ENCODE results near the gene GATAD2B.
"Not testable (repeated sequence)": the region's sequence is repeated elsewhere in the genome, so short reads cannot be mapped to it uniquely, and the experiment has no call there.

Gene GATAD2B

DNA sequence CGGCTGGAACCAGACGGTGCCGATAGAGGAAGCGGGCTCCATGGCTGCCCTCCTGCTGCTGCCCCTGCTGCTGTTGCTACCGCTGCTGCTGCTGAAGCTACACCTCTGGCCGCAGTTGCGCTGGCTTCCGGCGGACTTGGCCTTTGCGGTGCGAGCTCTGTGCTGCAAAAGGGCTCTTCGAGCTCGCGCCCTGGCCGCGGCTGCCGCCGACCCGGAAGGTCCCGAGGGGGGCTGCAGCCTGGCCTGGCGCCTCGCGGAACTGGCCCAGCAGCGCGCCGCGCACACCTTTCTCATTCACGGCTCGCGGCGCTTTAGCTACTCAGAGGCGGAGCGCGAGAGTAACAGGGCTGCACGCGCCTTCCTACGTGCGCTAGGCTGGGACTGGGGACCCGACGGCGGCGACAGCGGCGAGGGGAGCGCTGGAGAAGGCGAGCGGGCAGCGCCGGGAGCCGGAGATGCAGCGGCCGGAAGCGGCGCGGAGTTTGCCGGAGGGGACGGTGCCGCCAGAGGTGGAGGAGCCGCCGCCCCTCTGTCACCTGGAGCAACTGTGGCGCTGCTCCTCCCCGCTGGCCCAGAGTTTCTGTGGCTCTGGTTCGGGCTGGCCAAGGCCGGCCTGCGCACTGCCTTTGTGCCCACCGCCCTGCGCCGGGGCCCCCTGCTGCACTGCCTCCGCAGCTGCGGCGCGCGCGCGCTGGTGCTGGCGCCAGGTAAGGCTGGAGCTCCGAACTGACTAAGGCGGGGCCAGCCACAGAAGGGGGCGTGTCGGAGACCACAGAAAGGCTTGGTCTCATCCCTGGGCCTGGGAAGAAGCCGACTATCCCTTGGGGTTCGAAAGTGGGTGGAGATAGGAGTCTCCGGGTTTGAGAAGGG, 147.1 kb downstream of the GATAD2B start:
- peak; percentile 80 for DNase-seq

DNA sequence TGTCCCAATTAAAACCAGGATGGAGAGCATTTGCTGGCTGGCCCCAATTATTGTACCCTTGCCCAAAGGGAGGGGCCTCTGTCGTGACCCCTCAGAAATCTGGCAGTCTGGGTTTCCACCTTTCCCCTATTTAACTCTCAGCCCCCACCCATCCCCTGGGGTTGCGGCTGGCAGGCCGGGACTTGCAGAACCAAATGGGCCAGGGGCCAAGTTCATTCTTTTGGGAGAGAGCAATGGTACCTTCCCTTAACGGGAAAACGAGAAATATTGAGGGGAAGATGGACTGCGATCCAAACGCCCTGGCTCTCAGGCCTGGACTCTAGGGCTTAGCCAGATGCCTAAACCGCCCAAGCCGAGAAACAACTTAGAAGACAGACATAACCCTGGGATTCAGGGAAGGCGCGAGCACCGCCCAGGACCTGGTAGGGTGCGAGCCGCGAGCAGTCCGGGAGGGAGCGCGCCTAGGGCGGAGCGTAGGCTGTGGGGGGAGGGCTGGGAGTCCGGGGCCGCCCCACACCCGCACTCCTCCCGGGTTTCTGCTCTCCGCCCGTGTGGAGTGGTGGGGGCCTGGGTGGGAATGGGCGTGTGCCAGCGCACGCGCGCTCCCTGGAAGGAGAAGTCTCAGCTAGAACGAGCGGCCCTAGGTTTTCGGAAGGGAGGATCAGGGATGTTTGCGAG, 147.9 kb downstream of the GATAD2B start, which contains the start of gene SLC27A3:
Gene SLC27A3 (plus strand): TSS at position 628 of the 678 bp plus-strand sequence. CDS start 91 bp downstream, outside the sequence.
- peak; percentile 75 for DNase-seq

DNA sequence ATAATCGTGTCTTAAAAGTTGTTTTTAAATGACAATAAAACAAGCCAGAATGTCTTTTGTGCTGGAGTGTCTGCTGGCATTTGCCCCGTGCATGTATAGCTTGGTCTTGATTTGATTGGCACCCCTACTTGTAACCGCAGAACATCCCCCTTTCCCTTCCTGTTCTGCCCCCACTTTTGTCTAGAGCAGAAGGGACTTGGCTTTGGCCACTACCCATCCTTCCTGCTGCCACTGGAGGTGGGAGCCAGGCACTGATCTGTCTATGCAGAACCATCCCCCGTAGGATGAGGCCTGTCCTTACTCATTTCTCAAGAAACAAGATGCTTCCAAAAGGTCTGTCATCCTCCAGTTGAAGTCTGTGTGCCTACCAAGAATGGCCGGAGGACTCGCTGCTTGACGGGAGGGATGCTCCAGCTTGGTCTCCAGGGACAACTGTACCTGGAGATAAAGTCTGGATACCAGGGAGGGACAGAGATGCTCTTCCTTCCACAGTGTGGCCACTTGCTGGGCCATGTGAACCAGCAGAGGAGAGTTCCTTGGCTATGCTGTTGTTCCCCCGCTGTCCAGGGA, 148.7 kb downstream of the GATAD2B start:
- no peak for DNase-seq

DNA sequence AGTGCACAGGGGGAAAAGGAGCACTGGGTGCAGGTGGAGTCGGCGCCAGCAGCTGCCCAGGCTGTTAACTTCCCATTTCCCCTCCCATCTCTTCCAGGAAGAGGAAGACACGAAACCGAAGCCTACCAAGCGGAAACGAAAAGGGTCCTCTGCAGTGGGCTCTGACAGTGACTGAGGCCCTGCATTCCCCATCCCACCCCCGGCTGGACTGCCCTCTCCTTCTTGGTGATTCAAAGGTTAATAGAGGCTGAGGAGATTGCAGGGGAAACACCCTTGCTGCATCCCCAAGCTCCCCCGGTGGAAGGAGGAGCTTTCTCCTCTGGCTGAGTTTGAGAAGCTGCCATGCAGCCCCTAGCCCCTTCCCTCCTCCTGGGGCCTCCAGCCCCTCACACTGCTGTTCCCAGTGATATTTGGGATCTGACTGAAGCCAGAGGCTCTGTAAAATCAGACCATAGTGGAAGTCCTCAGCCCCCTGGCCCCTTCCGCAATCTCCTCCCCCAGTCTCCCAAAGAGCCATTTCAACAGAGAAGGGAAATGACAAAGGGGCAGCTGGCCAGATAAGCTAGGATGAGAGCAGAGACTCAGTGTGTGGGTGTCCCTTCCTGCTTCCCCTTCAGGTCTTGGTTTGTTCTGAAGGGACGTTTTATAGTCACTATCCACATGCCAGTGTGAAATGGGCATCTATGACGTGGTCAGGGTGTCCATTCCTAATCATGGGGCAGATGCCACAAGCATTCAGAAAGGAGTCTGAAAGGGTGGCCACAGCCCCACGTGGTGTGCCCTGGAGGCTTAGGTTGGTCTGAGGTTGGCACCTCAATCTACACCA, 149.5 kb downstream of the GATAD2B start:
- no peak for DNase-seq

DNA sequence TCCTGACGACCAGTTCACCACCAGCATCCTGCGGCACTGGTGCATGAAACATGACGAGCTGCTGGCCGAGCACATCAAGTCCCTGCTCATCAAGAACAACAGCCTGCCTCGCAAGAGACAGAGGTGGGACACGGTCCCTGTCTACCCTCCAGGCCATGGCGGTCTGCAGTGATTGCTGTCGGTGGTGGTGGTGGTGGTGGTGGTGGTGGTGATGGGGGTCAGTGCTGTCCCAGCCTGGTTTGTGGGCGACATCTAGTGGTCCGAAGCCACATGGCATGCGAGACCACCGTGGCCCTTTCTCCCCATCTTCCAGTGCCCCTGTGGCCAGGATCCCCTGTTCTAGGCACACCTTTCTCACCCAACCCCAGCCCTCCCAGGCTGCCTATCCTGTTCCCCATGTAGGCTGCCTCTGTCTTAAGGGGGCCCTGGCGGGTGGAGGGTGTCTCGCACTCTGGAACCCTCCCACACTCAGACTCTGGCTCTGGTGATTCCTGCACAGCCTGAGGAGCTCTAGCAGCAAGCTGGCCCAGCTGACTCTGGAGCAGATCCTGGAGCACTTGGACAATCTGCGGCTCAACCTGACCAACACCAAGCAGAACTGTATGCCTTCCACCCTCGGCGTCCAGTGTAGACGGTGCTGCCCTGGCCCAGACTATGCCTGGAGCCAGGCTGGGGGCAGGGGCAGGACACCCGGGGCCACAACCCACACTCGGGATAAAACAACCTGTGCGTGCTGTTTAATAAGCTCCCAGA, 150.8 kb downstream of the GATAD2B start:
- DNase-seq, result peak; percentile 67

DNA sequence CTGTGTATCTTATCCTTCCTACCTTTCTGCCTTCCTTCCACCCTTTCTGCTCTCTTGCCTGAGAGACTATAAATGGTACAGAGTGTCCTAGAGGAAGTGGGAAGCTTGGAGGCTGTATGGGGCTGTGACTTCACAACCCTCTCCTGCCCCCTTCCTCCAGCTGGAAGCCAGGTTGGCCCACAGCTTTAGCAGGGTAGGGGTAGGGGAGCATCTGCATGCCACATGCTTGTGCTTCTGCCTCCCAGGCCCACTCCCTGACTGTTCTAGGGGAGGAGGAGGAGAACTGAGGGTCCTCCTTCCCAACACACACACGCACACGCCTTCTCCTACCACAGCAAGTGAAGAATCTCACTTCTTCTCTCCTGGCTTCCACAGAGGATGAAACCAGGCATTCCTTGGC, 151.5 kb downstream of the GATAD2B start:
- DNase-seq, result no peak

DNA sequence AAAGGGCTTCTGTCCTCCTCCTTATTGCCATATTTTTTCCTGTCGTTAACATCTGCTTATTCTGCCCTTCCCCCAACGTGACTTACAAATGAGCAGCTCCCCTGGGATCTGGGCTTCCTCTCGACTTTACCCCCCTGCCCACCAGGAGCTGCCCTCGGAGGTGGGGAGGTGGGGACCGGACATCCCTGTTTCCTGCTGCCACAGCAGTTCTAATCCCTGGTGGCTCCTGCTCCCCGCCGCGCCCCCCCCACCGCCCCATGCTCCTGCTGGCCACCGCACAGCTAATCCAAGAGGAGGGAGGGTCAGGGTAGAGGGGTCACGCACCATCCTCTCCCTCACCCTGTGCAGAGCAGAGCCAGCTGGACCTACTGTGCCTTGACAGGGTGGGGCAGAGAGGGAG, 152.0 kb downstream of the GATAD2B start:
- DNase-seq, result no peak

DNA sequence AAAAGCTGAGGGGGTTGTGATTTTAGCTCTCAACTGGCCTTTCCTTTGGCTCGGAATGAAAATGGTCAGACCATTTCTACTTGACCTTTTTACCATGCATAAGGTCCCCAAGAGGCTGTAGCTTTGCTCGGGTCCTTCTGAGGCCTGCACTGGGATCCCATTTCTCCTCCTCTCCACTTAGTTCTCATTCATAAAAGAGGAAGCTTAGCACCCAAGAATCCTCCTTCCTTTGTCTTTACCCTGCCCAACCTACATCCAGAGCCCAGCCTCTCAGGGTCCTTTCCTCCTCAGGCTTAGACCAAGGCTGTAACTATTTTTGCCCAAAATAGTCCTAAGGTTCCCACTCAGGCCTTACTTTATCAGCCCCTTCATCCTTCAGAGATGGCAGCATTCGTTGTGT, 153.6 kb downstream of the GATAD2B start:
- DNase-seq, result no peak

DNA sequence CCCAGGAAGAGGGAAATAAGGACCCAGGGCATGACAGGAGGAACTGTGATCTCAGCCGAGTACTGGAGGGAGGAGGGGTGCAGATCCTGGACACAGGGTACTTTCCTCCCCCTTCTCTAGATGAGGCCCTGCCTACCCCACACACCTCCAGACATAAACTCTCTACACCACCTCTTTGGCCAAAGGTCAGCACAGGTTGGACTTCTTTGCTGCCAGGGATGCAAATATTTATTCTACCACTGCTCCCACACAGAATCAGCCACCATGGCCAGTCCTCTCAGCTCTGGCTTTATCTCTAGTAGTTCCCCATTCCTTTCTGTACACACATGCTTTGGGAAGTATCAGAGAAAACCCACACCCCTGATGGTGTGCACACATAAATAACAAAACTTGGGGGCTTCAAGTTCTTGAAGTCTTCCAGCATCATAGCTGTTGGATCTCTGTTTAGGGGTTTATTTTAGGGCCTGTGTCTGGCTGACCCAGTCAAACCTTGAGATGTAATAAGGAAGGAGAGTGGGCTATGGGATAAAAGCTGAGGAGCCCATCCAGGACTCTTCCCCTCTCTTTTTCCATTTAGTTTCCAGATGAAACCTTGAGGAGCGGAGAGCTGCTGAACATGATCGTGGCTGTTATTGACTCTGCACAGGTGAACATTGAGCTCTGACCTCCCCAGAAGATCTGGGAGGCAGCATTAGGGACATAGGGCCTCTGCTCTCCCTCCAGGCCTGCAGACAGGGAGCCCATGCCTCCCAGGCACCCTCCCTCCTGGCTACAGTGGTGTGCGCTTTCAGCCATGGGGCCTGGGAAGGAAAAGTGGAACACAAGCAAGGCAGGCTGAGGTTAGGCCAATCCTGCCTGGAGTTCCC, 154.2 kb downstream of the GATAD2B start:
- no peak for DNase-seq

DNA sequence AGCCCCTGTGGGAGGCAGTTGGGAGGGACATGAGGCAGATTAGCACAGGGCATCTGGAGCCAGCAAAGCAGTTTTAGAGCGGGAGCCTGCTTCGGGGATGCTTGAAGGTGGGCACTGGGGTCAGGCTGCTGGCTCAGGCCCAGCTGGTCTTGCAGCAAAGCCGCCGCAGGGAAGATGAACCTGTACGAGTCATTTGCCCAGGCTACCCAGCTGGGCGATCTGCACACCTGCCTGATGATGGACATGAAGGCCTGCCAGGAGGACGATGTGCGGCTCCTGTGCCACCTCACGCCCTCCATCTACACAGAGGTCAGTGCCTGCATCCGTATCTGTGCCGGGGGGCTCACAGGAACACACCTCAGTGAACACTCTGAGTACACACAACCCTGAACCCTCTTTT, 155.3 kb downstream of the GATAD2B start:
- no peak for DNase-seq

DNA sequence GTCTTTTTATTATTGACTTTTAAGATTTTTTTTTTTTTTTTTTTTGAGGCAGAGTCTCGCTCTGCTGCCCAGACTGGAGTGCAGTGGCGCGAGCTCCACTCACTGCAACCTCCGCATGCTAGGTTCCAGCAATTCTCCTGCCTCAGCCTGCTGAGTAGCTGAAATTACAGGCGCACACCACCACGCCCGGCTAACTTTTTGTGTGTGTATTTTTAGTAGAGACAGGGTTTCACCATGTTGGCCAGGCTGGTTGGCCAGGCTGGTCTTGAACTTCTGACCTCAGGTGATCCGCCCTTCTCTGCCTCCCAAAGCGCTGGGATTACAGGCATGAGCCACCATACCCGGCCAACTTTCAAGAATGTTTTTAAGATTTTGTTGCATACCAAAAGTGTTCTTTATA, 156.1 kb downstream of the GATAD2B start:
- not testable (repeated sequence) for DNase-seq

DNA sequence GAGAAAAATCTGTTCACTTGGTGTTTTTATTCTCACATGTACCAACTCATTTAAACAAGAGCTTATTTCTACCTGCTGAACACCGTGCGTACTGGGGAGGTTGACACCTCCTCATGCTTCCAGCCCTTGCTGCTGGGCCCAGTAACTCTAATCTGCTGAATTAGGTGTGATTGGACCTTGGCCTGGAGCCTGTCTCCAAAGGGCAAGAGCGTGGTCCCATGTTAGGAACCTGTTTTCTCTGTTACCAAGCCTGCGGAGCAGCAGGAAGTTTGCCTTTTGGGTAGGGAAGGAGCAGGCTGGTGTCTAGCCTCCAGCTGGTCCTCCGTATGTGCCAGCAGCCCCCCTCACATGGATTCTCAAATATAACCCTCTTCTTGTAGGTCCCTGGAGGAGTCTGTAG, 158.5 kb downstream of the GATAD2B start:
- no peak for DNase-seq

DNA sequence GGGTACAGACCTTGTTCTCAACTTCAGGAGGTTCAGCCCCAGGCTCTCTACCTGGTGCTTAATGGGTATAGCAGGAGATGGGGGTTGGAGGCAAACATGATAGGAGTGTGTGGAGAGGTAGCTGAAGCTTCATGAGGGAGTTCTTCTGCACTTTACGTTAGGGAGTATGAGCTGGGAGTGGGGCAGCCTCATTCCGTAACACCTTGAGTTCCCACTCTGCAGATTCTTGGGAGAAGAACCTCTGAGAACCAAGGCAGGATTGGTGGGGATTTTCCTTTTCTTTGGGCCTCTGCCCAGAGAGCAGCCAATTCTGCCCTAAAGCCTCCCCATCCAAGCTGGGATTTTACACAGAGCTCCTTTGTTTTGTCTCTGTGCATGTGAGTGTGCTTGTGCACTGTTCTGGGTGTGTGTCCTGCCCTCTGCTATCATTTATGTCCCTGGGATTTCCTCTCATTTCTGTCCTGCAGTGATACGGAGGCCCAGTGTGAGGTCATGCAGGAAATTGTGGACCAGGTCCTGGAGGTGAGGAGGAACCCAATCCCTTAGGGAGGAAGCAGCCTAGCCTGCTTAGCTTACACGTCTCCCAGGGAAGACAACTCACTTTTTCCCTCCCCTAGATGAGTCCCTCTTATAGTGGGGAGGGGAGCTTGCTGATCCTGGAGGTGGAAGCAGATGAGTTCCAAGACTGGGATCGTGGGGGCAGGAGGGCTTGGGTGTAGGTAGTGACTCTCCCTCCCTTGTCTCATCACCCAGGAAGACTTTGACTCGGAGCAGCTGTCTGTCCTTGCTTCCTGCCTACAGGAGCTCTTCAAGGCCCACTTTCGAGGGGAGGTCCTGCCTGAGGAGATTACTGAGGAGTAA, 159.2 kb downstream of the GATAD2B start:
- DNase-seq, result no peak

DNA sequence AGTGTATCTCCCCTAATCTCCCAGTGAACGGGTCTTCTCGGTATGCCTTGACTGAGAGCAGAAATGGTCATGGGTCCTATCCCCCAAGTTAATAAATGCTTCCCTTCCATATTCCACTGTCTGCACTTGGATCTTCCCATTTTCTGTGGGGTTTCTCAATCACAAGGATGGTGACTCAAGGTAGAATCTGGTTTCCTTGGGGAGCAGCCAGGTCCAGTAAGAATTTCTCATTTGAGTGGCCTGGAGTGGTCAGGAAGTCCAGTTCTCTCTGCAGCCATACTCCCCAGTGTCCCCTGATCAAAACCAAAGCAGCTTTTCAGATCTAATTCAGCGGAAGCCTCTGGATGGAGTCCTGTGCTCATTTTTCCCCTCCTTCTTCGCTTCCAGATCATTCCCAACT, 162.3 kb downstream of the GATAD2B start:
- no peak for DNase-seq

Data from eye (tissue), 1 donor.